ENCODE data around the gene GPR33.
"Not testable (repeated sequence)": the region's sequence is repeated elsewhere in the genome, so short reads cannot be mapped to it uniquely, and the experiment has no call there.

The GPR33 gene

DNA sequence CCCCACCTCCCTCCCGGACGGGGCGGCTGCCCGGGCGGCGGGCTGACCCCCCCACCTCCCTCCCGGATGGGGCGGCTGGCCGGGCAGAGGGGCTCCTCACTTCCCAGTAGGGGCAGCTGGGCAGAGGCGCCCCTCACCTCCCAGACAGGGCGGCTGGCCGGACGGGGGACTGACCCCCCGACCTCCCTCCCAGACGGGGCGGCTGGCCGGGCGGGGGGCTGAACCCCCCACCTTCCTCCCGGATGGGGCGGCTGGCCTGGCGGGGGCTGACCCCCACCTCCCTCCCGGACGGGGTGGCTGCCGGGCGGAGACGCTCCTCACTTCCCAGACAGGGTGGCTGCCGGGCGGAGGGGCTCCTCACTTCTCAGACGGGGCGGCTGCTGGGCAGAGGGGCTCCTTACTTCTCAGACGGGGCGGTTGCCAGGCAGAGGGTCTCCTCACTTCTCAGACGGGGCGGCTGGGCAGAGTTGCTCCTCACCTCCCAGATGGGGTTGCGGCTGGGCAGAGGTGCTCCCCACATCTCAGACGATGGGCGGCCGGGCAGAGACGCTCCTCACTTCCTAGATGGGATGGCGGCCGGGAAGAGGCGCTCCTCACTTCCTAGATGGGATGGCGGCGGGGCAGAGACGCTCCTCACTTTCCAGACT lies 50.7 kb downstream of the GPR33 start:
- H3K36me3 ChIP-seq (ENCODE audit: control insufficient read depth, insufficient read depth, low read length); H3K4me1 ChIP-seq (ENCODE audit: control insufficient read depth, insufficient read depth, low read length, poor library complexity, severe bottlenecking); H3K27ac ChIP-seq (ENCODE audit: low read depth, low read length, severe bottlenecking); H3K4me3 ChIP-seq (ENCODE audit: extremely low read depth, insufficient read depth, low read length, poor library complexity, severe bottlenecking); H3K9me3 ChIP-seq (ENCODE audit: control insufficient read depth, low read length): not testable (repeated sequence)
- WGBS, 2 experiments (ENCODE audit: insufficient coverage in 2 of 2) = 80 to 100% methylated on average over 2 to 5 of the region's 45 CpGs

DNA sequence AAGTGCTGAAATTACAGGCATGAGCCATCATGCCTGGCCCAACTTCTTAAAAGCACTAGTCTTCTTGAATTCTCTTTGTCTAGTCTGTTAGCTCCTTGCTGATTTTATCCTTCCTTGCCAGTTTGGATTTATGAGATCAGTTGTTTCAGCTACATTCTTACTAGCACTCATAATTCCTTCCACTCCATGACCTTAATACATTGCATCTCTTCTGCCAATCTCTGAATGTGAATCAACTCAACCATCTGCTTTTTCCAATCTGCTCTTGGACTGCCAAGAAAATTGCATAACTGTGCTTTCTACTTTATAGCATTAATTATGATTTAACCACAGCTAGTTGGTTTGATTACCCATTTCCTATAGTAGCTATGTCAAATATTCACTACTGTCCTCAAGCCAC lies 52.6 kb downstream of the GPR33 start:
- Histone ChIP-seq H3K4me1 (ENCODE audit: control insufficient read depth, insufficient read depth, low read length, poor library complexity, severe bottlenecking) (no peaks in the 10 kb centered on the region), H3K9me3 (ENCODE audit: control insufficient read depth, low read length) (peaks cover 5% of the 10 kb centered on the region), H3K4me3 (ENCODE audit: extremely low read depth, insufficient read depth, low read length, poor library complexity, severe bottlenecking) (no peak overlapping the region), H3K36me3 (ENCODE audit: control insufficient read depth, insufficient read depth, low read length) (no peaks in the 10 kb centered on the region), H3K27ac (ENCODE audit: low read depth, low read length, severe bottlenecking) (no peak overlapping the region)
